Measurements from ENCODE around the gene RRP36. TPM values are rescaled to one million over a fixed set of nuclear protein-coding genes. Genes with fewer than 3 reads are reported as not detected.
A peak's percentile ranks its signal among the peaks of the same experiment; 100 is the strongest.

RRP36 gene
- total RNA-seq, 1 donor from 2014 or later: 40.7 TPM

GRCh38 chr6:43075670-43076463 lies 54.4 kb downstream of the RRP36 start, which contains the start of gene PTK7:
TSS of gene PTK7 (plus strand) at chr6:43076314. CDS start at chr6:43076489, 175 bp downstream.
- H3K27ac ChIP-seq (ENCODE audit: low read depth, low read length): no peak within 1 kb of the TSS

GRCh38 chr6:43076464-43077332 lies 55.3 kb downstream of the RRP36 start:
- peaks cover 0 to 23% (median 14%) of the 10 kb centered on the region in 3 donors for H3K27me3 ChIP-seq (ENCODE audit: control insufficient read depth in 3 of 3, insufficient read depth in 3 of 3, low read length in 3 of 3)
- H3K4me3 ChIP-seq (ENCODE audit: low read length in 3 of 3): peak overlapping the region; percentile 49 to 56 (median 51)
- peaks cover 4 to 11% (median 11%) of the 10 kb centered on the region in 3 donors for H3K4me1 ChIP-seq (ENCODE audit: control insufficient read depth in 3 of 3, insufficient read depth in 3 of 3, low read length in 3 of 3)
- H3K27ac ChIP-seq (ENCODE audit: low read depth, low read length): no peak overlapping the region
- H3K9ac ChIP-seq (ENCODE audit: low read depth in 1 of 3, low read length in 3 of 3): peak overlapping the region in 2 of 3 donors; percentile 33 to 54
- peaks cover 17 to 25% (median 20%) of the 10 kb centered on the region in 3 donors for H3K36me3 ChIP-seq (ENCODE audit: control insufficient read depth in 3 of 3, insufficient read depth in 3 of 3, low read length in 3 of 3)
- H3K9me3 ChIP-seq (ENCODE audit: control insufficient read depth in 3 of 3, low read length in 3 of 3): no peaks in the 10 kb centered on the region

More at GRCh38 chr6:43075670-43076463, 54.4 kb downstream of the RRP36 start, which contains the start of gene PTK7:
- peak within 1 kb of the TSS; percentile 49 to 56 (median 51) for H3K4me3 ChIP-seq (ENCODE audit: low read length in 3 of 3)
- peaks cover 4 to 11% (median 11%) of the 10 kb centered on the region in 3 donors for H3K4me1 ChIP-seq (ENCODE audit: control insufficient read depth in 3 of 3, insufficient read depth in 3 of 3, low read length in 3 of 3)
- H3K27me3 ChIP-seq (ENCODE audit: control insufficient read depth in 3 of 3, insufficient read depth in 3 of 3, low read length in 3 of 3): peaks cover 0 to 23% (median 14%) of the 10 kb centered on the region in 3 donors
- peaks cover 24 to 30% (median 25%) of the 10 kb centered on the region in 3 donors for H3K36me3 ChIP-seq (ENCODE audit: control insufficient read depth in 3 of 3, insufficient read depth in 3 of 3, low read length in 3 of 3)
- H3K9me3 ChIP-seq (ENCODE audit: control insufficient read depth in 3 of 3, low read length in 3 of 3): no peaks in the 10 kb centered on the region
- peak within 1 kb of the TSS in 2 of 3 donors; percentile 33 to 54 for H3K9ac ChIP-seq (ENCODE audit: low read depth in 1 of 3, low read length in 3 of 3)

DNA sequence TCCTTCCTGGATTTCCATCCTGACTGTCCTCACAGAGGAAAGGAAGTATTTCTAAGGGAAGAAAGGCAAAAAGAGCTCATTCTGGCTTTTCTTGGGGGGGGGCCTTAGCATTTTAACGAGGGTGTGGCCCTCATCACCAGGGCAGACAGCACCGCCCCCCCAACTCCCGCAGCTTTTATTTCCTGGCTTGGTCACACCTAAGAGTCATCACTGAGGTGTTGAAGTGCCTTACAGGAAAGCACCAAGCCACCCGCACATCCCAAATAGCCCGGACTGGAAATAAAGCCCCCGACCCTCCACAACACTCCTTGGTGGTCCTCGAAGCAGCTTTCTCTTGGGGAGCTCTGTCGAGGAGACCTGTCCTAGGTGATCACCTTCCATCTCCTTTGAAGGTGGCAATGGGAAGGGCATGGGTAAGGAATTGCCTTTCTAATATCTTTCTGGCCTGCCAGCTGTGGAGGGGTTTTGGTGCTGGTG lies 55.9 kb downstream of the RRP36 start:
- H3K9ac ChIP-seq (ENCODE audit: low read depth in 1 of 3, low read length in 3 of 3): no peak overlapping the region
- peak overlapping the region in 1 of 3 donors; percentile 56 for H3K4me3 ChIP-seq (ENCODE audit: low read length in 3 of 3)
- H3K27me3 ChIP-seq (ENCODE audit: control insufficient read depth in 3 of 3, insufficient read depth in 3 of 3, low read length in 3 of 3): peaks cover 0 to 23% (median 14%) of the 10 kb centered on the region in 3 donors
- no peak overlapping the region for H3K27ac ChIP-seq (ENCODE audit: low read depth, low read length)
- no peaks in the 10 kb centered on the region for H3K9me3 ChIP-seq (ENCODE audit: control insufficient read depth in 3 of 3, low read length in 3 of 3)
- H3K4me1 ChIP-seq (ENCODE audit: control insufficient read depth in 3 of 3, insufficient read depth in 3 of 3, low read length in 3 of 3): peaks cover 4 to 11% (median 11%) of the 10 kb centered on the region in 3 donors
- peaks cover 12 to 19% (median 13%) of the 10 kb centered on the region in 3 donors for H3K36me3 ChIP-seq (ENCODE audit: control insufficient read depth in 3 of 3, insufficient read depth in 3 of 3, low read length in 3 of 3)

DNA sequence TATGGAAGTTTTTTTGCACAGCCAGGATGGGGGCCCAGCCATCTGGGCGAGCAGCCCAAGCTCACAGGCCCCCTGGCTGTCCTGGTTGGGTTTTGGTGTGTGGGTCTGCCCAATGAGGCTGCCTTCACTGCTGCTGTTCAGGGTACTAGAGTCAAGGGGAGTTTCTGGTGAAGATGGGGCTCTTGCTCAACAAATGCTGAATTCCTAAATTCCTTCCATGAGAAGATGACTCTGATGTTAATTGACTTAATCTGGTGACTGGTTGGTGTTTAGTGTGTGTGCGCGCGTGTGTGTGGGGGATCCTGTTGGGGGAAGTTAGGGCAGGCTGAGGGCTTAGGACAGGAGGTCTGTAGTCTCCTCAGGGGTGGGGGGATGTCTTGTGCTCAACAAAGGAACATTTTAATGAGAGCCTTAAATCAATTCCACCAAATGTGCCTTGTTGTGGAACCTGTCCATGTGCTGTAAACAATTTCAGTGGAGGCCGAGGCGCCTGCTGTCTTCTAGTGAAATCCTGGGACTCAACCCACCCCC lies 56.6 kb downstream of the RRP36 start:
- no peak overlapping the region for H3K27ac ChIP-seq (ENCODE audit: low read depth, low read length)
- H3K27me3 ChIP-seq (ENCODE audit: control insufficient read depth in 3 of 3, insufficient read depth in 3 of 3, low read length in 3 of 3): peaks cover 0 to 23% (median 14%) of the 10 kb centered on the region in 3 donors
- H3K4me3 ChIP-seq (ENCODE audit: low read length in 3 of 3): no peak overlapping the region
- no peak overlapping the region for H3K9ac ChIP-seq (ENCODE audit: low read depth in 1 of 3, low read length in 3 of 3)
- no peaks in the 10 kb centered on the region for H3K9me3 ChIP-seq (ENCODE audit: control insufficient read depth in 3 of 3, low read length in 3 of 3)
- H3K4me1 ChIP-seq (ENCODE audit: control insufficient read depth in 3 of 3, insufficient read depth in 3 of 3, low read length in 3 of 3): peaks cover 4 to 11% (median 11%) of the 10 kb centered on the region in 3 donors
- H3K36me3 ChIP-seq (ENCODE audit: control insufficient read depth in 3 of 3, insufficient read depth in 3 of 3, low read length in 3 of 3): peaks cover 6 to 13% (median 7%) of the 10 kb centered on the region in 3 donors

GRCh38 chr6:43078691-43079090 lies 57.3 kb downstream of the RRP36 start:
- H3K9ac ChIP-seq (ENCODE audit: low read depth in 1 of 3, low read length in 3 of 3): no peak overlapping the region
- H3K36me3 ChIP-seq (ENCODE audit: control insufficient read depth in 3 of 3, insufficient read depth in 3 of 3, low read length in 3 of 3): peaks cover 2 to 9% (median 3%) of the 10 kb centered on the region in 3 donors
- no peak overlapping the region for H3K4me3 ChIP-seq (ENCODE audit: low read length in 3 of 3)
- peaks cover 0 to 23% (median 14%) of the 10 kb centered on the region in 3 donors for H3K27me3 ChIP-seq (ENCODE audit: control insufficient read depth in 3 of 3, insufficient read depth in 3 of 3, low read length in 3 of 3)
- H3K9me3 ChIP-seq (ENCODE audit: control insufficient read depth in 3 of 3, low read length in 3 of 3): no peaks in the 10 kb centered on the region
- no peak overlapping the region for H3K27ac ChIP-seq (ENCODE audit: low read depth, low read length)
- H3K4me1 ChIP-seq (ENCODE audit: control insufficient read depth in 3 of 3, insufficient read depth in 3 of 3, low read length in 3 of 3): peaks cover 4 to 11% (median 11%) of the 10 kb centered on the region in 3 donors

Other genes with a start within 250 kb of the RRP36 start
- gene BICRAL, start 239.6 kb upstream of the RRP36 start, total RNA-seq: 10.4 TPM
- 71.5 TPM for gene RPL7L1, start 142.0 kb upstream of the RRP36 start, total RNA-seq
- 1.0 TPM for gene PTCRA, start 105.6 kb upstream of the RRP36 start, total RNA-seq
- gene CNPY3, start 92.1 kb upstream of the RRP36 start, total RNA-seq: 9.4 TPM
- not detected for gene GNMT, start 60.9 kb upstream of the RRP36 start, total RNA-seq
- gene PEX6, start 42.4 kb upstream of the RRP36 start, total RNA-seq: 32.4 TPM
- gene PPP2R5D, start 37.1 kb upstream of the RRP36 start, total RNA-seq: 31.3 TPM
- gene MEA1, start 7.7 kb upstream of the RRP36 start, total RNA-seq: 29.7 TPM
- gene KLHDC3, start 7.4 kb upstream of the RRP36 start, total RNA-seq: 267 TPM
- 27.1 TPM for gene CUL7, start 32.2 kb downstream of the RRP36 start, total RNA-seq
- 16.2 TPM for gene MRPL2, start 37.8 kb downstream of the RRP36 start, total RNA-seq
- 21.4 TPM for gene KLC4, start 38.0 kb downstream of the RRP36 start, total RNA-seq
- gene PTK7, start 54.7 kb downstream of the RRP36 start, total RNA-seq: 50.1 TPM
- 21.4 TPM for gene SRF, start 149.6 kb downstream of the RRP36 start, total RNA-seq
- 11.0 TPM for gene CUL9, start 160.6 kb downstream of the RRP36 start, total RNA-seq
- 31.3 TPM for gene DNPH1, start 207.9 kb downstream of the RRP36 start, total RNA-seq
- gene TTBK1, start 221.9 kb downstream of the RRP36 start, total RNA-seq: not detected